GM10266 (cell line): Measurements from ENCODE around the gene CHRFAM7A.
"Not testable (repeated sequence)": the region's sequence is repeated elsewhere in the genome, so short reads cannot be mapped to it uniquely, and the experiment has no call there.

ENCODE experiments used
- DNase-seq: peaks from one replicate; pipeline ENCODE4 v3.0.0; 2012; ENCODE audit errors: extremely low spot score
- TF ChIP-seq, protein P1 (sequence below): IDR thresholded peaks from 2 replicates; pipeline ENCODE4 v1.5.1; 2012; ENCODE audit warnings: mild to moderate bottlenecking, low read depth; ENCODE audit not compliant: control insufficient read depth, insufficient read depth; ENCODE audit errors: missing control alignments

CHRFAM7A gene

GRCh38 chr15:30392766-30393663, at the start of gene CHRFAM7A:
TSS of gene CHRFAM7A (minus strand) at chr15:30393540. CDS start at chr15:30383351, 10,189 bp downstream.
- DNase-seq, result not testable (repeated sequence)

- not testable (repeated sequence) for DNase-seq
These were observed 45.0 kb upstream of the CHRFAM7A start for GRCh38 chr15:30438348-30438747.

GRCh38 chr15:30435878-30436277, 42.5 kb upstream of the CHRFAM7A start:
- not testable (repeated sequence) for DNase-seq

DNA sequence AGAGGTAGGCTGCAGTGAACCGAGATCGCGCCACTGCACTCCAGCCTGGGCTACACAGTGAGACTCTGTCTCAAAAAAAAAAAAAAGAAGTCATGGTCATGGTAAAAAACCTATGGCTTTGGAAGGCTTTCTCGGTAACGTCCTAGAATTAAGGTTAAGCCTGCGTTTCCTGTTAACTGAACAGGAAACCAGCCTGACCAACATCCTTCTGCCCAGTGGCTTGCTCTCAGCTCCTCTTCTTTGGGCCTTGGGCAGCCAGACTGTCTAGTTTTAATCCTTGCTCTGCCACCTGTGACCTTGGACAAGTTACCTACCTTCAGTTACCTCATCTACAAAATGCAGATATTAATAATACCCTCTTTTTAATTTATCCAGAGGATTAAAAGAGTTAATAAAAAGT, 27.4 kb upstream of the CHRFAM7A start:
- not testable (repeated sequence) for DNase-seq

DNA sequence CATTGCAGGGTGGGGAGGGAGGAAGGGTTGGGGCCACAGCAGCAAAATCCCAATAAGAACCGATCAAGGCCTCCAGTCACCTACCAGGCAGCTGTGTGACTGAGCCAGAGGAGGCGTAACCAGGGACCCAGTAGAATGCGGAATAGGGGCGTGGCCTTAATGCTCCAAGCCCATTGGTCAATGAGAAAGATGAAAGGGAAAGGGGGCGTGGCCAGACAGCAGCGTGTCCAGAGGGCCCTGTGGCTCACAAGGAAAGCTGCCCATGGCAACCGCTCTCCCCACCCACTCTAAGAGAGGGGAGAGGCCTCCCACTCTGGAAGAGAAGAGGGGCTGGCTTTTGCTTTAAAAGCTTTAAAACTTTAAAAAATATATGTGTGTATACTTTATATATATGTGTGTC, 20.8 kb upstream of the CHRFAM7A start, which contains the start of gene GOLGA8R:
GOLGA8R (minus strand) TSS at position 101 of the 400 bp plus-strand sequence; CDS start at position 3, 98 bp downstream.
- not testable (repeated sequence) for DNase-seq

DNA sequence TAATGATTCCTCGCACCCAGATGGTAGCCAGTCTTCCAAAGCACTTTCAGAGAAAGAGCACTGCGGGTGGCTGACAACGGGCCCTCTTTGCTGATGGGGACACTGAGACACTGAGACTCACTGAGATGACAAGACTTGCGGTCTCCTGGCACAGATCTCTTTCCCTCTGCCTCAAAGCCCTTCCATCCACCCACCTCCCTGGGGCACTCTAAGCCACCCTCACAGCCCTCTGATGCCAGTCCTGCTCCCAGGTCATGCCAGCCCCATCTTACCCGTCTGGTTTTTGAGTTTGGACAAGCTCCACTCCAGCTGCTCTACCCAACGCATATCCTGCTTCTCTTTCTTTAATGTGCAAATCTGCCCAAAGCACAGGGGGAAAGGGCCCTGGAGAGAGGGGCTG, 14.3 kb upstream of the CHRFAM7A start:
- not testable (repeated sequence) for DNase-seq

DNA sequence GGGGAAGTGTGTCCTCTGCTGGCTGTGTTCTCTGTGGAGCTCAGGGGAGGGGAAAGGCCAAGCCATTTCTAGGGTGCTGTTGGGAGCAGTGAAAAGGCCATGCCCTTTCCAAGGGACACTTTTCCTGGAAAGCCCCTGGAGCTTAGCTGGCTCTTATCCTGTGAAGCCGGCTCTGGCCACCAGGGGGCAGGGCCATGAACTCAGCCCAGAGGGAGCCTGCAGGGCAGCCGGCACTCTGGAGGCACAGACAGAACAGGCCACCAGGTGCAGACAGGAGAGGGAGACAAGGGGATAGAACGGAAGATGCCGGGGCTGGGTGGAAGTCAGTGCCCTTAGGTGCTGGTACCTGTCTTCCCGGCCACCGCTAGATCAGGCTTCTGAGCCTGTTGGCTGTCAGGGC, 5.6 kb upstream of the CHRFAM7A start:
- DNase-seq, result not testable (repeated sequence)
- TF ChIP-seq, protein P1, sequence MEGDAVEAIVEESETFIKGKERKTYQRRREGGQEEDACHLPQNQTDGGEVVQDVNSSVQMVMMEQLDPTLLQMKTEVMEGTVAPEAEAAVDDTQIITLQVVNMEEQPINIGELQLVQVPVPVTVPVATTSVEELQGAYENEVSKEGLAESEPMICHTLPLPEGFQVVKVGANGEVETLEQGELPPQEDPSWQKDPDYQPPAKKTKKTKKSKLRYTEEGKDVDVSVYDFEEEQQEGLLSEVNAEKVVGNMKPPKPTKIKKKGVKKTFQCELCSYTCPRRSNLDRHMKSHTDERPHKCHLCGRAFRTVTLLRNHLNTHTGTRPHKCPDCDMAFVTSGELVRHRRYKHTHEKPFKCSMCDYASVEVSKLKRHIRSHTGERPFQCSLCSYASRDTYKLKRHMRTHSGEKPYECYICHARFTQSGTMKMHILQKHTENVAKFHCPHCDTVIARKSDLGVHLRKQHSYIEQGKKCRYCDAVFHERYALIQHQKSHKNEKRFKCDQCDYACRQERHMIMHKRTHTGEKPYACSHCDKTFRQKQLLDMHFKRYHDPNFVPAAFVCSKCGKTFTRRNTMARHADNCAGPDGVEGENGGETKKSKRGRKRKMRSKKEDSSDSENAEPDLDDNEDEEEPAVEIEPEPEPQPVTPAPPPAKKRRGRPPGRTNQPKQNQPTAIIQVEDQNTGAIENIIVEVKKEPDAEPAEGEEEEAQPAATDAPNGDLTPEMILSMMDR, result peak; percentile 5

GRCh38 chr15:30393664-30393991, 288 bp upstream of the CHRFAM7A start:
- not testable (repeated sequence) for DNase-seq

DNA sequence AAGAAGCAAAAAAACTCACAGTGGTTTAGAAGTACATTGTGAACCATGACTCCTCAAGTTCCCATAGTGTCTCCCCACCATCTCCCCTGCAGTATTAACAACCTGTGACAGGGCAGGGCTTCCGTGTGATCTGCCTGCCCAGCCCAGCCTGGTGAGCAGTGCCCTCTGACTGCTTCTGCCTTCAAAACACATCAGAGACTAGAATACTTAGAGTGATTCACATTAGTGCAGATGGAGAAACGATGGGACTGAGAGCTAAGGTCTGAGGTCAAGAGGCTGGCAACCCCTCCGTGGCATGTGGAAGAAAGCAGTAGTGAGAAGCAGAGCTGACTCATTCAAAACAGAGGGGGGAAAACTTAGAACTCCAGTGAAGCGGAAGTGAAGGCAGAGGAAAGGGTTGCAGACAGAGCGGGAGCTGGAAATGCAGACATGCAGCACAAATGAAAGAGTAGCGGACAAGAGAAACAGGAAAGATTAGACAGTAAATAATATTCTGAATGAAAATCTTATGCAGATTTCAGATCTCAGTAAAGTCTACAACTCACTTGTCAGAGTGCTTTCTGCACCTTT, 6.9 kb downstream of the CHRFAM7A start:
- DNase-seq, result not testable (repeated sequence)

GRCh38 chr15:30377082-30377413, 16.3 kb downstream of the CHRFAM7A start:
- not testable (repeated sequence) for DNase-seq

DNA sequence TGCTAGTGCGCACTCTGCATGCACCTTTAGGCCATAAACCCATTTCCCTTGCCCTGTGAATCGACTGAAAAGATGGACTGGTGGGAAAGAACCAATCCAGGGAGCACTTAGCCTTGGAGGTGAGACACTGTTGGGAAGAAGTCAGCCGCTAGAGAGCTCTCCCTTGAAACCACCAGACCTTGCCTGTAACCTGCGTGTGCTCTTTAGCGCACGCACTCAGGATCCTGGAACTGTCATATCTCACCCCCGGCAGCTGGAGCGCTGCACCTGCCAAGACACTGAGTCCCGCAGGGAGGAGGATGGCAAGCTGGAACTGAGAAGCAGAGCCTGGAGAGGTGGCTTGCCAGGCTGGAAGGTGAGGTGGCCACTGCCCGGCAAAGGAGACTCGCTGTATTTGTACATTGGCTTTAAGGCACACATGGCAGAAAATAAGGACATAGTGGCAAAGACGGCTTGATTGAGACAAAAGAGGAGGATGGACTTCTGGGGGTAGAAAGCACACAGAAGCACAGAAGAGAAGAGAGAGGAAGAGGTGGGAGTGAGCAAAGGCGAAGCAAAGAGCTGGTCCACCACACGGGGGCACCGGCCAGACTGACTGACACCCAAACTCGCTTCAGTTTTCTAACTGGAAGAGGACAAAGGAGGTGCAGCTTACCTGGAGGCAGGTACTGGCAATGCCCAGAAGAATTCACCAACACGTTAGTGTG, 16.8 kb downstream of the CHRFAM7A start:
- DNase-seq, result not testable (repeated sequence)

DNA sequence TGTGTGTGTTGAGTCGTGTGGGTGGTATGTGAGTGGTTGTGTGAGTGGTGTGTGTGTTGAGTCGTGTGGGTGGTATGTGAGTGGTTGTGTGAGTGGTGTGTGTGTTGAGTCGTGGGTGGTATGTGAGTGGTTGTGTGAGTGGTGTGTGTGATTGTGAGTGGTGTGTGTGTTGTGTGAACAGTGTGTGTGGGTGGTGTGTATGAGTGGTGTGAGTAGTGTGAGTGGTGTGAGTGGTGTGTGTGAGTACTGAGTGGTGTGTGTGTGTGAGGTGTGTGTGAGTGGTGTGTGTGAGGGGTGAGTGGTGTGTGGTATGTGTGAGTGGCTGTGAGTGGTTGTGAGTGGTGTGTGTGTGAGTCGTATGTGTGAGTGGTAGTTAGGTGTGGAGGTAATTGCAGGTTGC, 17.5 kb downstream of the CHRFAM7A start:
- DNase-seq, result not testable (repeated sequence)

DNA sequence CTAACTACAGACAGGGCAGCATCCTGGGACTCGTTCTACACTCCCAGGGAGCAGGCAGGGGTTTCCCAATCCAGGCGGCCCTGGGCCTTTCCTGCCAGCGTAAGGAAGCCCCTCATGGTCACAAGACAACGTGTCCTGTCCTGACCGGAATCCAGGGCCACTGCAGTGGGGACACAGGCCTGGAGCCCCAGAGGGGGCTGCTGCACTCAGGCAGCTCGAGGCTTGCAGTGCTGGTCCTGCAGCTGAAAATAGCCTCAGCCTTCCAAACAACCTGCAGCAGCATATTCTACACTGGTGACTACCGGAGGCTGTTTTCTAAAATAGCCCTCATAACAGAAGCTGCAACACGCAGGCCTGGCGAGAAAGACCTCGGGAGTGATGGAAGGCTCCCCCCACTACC, 18.5 kb downstream of the CHRFAM7A start:
- DNase-seq, result not testable (repeated sequence)

GRCh38 chr15:30368271-30368670, 25.1 kb downstream of the CHRFAM7A start:
- DNase-seq, result not testable (repeated sequence)

GRCh38 chr15:30367246-30367645, 26.1 kb downstream of the CHRFAM7A start:
- not testable (repeated sequence) for DNase-seq

DNA sequence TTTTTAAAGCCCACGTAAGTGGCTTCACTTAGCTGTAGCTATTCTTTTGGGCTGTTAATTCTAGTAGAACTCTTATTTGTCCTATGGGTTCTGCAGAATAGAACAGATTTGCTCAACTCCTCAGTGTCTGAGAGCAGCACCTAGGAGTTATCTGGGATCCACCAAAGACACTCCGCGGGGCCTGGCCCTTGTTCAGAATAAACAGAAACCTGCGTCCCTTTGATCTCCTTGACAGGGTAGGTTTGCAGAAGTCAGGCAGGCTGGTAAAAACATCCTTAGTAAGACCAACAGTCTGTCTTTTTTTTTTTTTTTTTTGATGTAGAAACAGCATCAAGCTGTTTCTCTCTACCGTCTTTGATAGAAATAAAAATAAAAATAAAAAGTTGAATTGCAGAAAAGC, 31.9 kb downstream of the CHRFAM7A start:
- not testable (repeated sequence) for DNase-seq

DNA sequence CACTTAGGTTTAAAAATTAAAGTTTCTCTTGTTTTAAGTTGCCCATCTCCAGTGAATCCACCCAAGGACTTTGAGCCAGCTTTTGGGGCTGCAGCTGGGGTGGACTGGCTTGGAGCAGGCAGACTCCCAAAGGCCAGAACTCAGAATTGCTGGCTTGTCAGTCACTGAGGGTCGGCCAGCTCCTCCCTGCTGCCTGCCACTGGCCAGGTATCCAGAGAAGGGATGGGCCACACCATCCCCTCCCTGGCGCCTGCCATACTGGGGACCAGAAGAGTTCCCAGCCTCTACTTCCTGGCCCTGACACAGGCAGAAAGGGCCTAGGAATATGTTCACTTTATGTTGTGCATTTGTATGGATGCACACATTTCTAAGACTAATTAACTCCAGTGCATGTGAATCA, 32.4 kb downstream of the CHRFAM7A start:
- DNase-seq, result not testable (repeated sequence)

GRCh38 chr15:30355043-30355442, 38.3 kb downstream of the CHRFAM7A start:
- not testable (repeated sequence) for DNase-seq

- not testable (repeated sequence) for DNase-seq
These were observed 43.5 kb downstream of the CHRFAM7A start for GRCh38 chr15:30349803-30350202.

DNA sequence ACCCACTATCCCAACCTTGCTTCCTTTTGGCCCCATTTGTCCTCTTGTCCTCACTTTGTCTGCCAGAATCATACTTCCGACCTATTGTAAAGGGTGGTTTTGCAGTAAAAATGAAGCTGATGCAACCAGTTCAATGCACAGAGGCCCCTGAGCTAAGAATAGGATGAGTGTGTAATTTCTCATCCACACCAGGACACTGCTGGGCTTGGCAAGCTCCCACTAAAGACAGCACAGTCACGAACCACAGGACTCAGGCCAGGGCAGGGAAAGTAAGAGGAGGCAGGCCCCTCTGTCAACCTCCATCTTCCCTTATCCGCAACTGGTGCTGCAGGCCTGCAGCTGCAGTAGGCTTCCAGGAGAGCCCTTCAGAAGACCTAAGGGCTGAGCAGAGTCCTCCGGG, 56.8 kb downstream of the CHRFAM7A start:
- not testable (repeated sequence) for DNase-seq
